Endothelial cell of umbilical vein (primary cell): ENCODE data around the gene COMMD7. TPM values are rescaled to one million over a fixed set of nuclear protein-coding genes. Genes with fewer than 3 reads are reported as not detected.

Source experiments
- BruUV-seq: library from RNA; stranded (reverse); fragments of 400-500 nt; replicated peaks from 2 replicates; lab custom pipeline; 2021; lab: Mats Ljungman, UMichigan
- CTCF ChIA-PET: fragments of 300-600, 350-600 bp; sonication (Branson Sonifier 250); formaldehyde crosslinking; loops from one replicate; lab custom pipeline; 2021; ENCODE audit warnings: antibody characterized with exemption, inconsistent platforms; lab: Charles Lee
- POLR2A ChIA-PET: fragments of 300-600, 350-600 bp; sonication (Branson Sonifier 250); formaldehyde crosslinking; loops from one replicate; lab custom pipeline; 2021; ENCODE audit warnings: antibody characterized with exemption, inconsistent platforms; lab: Charles Lee
- DNase-seq: peaks from one replicate; pipeline ENCODE4 v3.0.0-alpha.2; 2011; ENCODE audit warnings: low read depth, low spot score
- FAIRE-seq: peaks from 2 replicates; lab custom pipeline; 2011; peaks lifted over from hg19 to GRCh38; lab: Jason Lieb, UNC
- H2AFZ ChIP-seq: 2 replicates; pipeline ENCODE4 v1.6.0; 2012; ENCODE audit warnings: low read depth, low read length, control low read depth, inconsistent platforms
- H3K27ac ChIP-seq: 2 replicates; pipeline ENCODE4 v1.5.1; 2011; ENCODE audit warnings: low read depth, mild to moderate bottlenecking, control low read depth, low read length, moderate library complexity; ENCODE audit not compliant: insufficient read depth
- H3K27me3 ChIP-seq, 2 experiments: 2 replicates each; pipeline versions ENCODE4 v1.6.0 to v1.6.1; 2011; ENCODE audit warnings: low read length in 2 of 2, mixed read lengths in 1 of 2; ENCODE audit not compliant: control insufficient read depth in 2 of 2, insufficient read depth in 2 of 2
- H3K36me3 ChIP-seq, 2 experiments: 2 replicates in 1 of 2; 3 replicates in 1 of 2; pipeline ENCODE4 v1.5.1; 2011; ENCODE audit warnings: low read length in 2 of 2, mild to moderate bottlenecking in 1 of 2, moderate library complexity in 1 of 2; ENCODE audit not compliant: control insufficient read depth in 2 of 2, insufficient read depth in 2 of 2; ENCODE audit errors: extremely low read depth in 1 of 2
- H3K4me1 ChIP-seq: 3 replicates; pipeline ENCODE4 v1.5.1; 2011; ENCODE audit warnings: mild to moderate bottlenecking, low read length; ENCODE audit not compliant: control insufficient read depth, insufficient read depth; ENCODE audit errors: extremely low read depth
- H3K4me2 ChIP-seq: 2 replicates; pipeline ENCODE4 v1.6.1; 2011; ENCODE audit warnings: low read length, control low read depth, mixed read lengths; ENCODE audit not compliant: insufficient read depth
- H3K4me3 ChIP-seq, 3 experiments: fragments of 200-600 bp in 1 of 3; sonication (generic), shearing (Covaris generic) in 1 of 3; replicated peaks in 1 of 3; 2 replicates each; pipeline ENCODE4 v1.5.1; 2011 to 2016; ENCODE audit warnings: control low read depth in 3 of 3, low read length in 3 of 3, mild to moderate bottlenecking in 2 of 3, inconsistent platforms in 1 of 3, low read depth in 1 of 3, moderate library complexity in 1 of 3; ENCODE audit not compliant: insufficient read depth in 1 of 3
- H3K79me2 ChIP-seq: 2 replicates; pipeline ENCODE4 v1.6.0; 2012; ENCODE audit warnings: low read length, inconsistent platforms; ENCODE audit not compliant: control insufficient read depth, insufficient read depth
- H3K9ac ChIP-seq: replicated peaks from 2 replicates; pipeline ENCODE3; 2011; ENCODE audit warnings: low read length, control low read depth; ENCODE audit not compliant: insufficient read depth; ENCODE audit errors: extremely low read depth
- H3K9me1 ChIP-seq: replicated peaks from 3 replicates; pipeline ENCODE4 v1.6.0; 2011; ENCODE audit warnings: mild to moderate bottlenecking, low read length; ENCODE audit not compliant: control insufficient read depth, insufficient read depth; ENCODE audit errors: extremely low read depth
- H3K9me3 ChIP-seq: replicated peaks from 2 replicates; pipeline ENCODE4 v1.5.1; 2012; ENCODE audit warnings: low read length, inconsistent platforms; ENCODE audit not compliant: control insufficient read depth, insufficient read depth
- H4K20me1 ChIP-seq: replicated peaks from 2 replicates; pipeline ENCODE3; 2011; ENCODE audit warnings: mild to moderate bottlenecking, low read length; ENCODE audit not compliant: control insufficient read depth, insufficient read depth; ENCODE audit errors: extremely low read depth
- CTCF ChIP-seq, 2 donors: IDR thresholded peaks; 1 replicate in 1 of 2; 2 replicates in 1 of 2; pipeline ENCODE4 v1.5.1; 2011; ENCODE audit warnings: low read length in 2 of 2, mild to moderate bottlenecking in 2 of 2, moderate library complexity in 2 of 2, control low read depth in 1 of 2, inconsistent platforms in 1 of 2, low read depth in 1 of 2; ENCODE audit not compliant: insufficient read depth in 1 of 2; ENCODE audit errors: extremely low read depth in 1 of 2
- EZH2 ChIP-seq: IDR thresholded peaks from 2 replicates; pipeline ENCODE4 v1.6.1; 2012; ENCODE audit warnings: borderline replicate concordance, low read depth, mild to moderate bottlenecking, moderate library complexity, low read length, inconsistent platforms; ENCODE audit not compliant: severe bottlenecking
- FOS ChIP-seq: IDR thresholded peaks from 2 replicates; pipeline ENCODE4 v1.6.1; 2011; ENCODE audit warnings: mild to moderate bottlenecking, low read length, moderate library complexity, borderline replicate concordance; ENCODE audit not compliant: insufficient read depth
- GATA2 ChIP-seq: IDR thresholded peaks from 2 replicates; pipeline ENCODE4 v1.7.0; 2011; ENCODE audit warnings: low read depth, mild to moderate bottlenecking, moderate library complexity, mixed read lengths, low read length; ENCODE audit not compliant: insufficient read length, insufficient read depth
- JUN ChIP-seq: IDR thresholded peaks from 2 replicates; pipeline ENCODE4 v1.6.1; 2011; ENCODE audit warnings: borderline replicate concordance, low read depth; ENCODE audit not compliant: insufficient read length, insufficient read depth
- MAX ChIP-seq: IDR thresholded peaks from 2 replicates; pipeline ENCODE4 v1.6.1; 2011; ENCODE audit not compliant: insufficient read depth, insufficient read length
- MYC ChIP-seq: IDR thresholded peaks from one replicate; pipeline ENCODE4 v1.6.1; 2011; ENCODE audit warnings: mild to moderate bottlenecking, low read depth, low read length
- POLR2A ChIP-seq: IDR thresholded peaks from 2 replicates; pipeline ENCODE4 v1.6.1; 2012; ENCODE audit warnings: low read depth, mild to moderate bottlenecking, control low read depth, low read length
- POLR2AphosphoS5 ChIP-seq: IDR thresholded peaks from 2 replicates; pipeline ENCODE4 v1.6.1; 2012; ENCODE audit warnings: low read depth, mild to moderate bottlenecking, control low read depth, low read length, moderate library complexity; ENCODE audit not compliant: insufficient read depth
- dilution Hi-C: fragments of 300-500 bp; cut with MboI; formaldehyde crosslinking; loops from one replicate; pipeline ENCODE4 v1.15.0; 2019; ENCODE audit warnings: low sequenced_read_pairs; ENCODE audit not compliant: extremely low pct_ligation_motif_present
- intact Hi-C: fragments of 100-400 bp; cut with micrococcal nuclease; formaldehyde crosslinking; loops from one replicate; pipeline ENCODE4 v1.10.0; 2022
- polyA plus RNA-seq, 4 experiments: library from polyadenylated mRNA; depleted of rRNA in 3 of 4; stranded (reverse) in 3 of 4; unstranded in 1 of 4; fragments of >200 nt; gene quantifications; 2 replicates each; pipeline versions ENCODE4 v1.2.1 to v1.2.3, GENCODE V29; 2011 to 2012; ENCODE audit warnings: missing spikeins in 1 of 4
- total RNA-seq: library from RNA; stranded (reverse); gene quantifications from 2 replicates; pipeline ENCODE4 v1.2.3, GENCODE V29; 2021

COMMD7 gene
- total and polyA plus RNA-seq, 2 donors (not counting 3 experiments of a cell fraction or from before 2014, with no cell fraction given) = 58.8 to 72.9 TPM

GRCh38 chr20:32742322-32743236 is 688 bp downstream of the COMMD7 start:
- H3K36me3 ChIP-seq = no peaks in the 10 kb centered on the region
- dilution Hi-C loops (no loop called here), intact Hi-C loops (loop anchor here (1.0 to 5.0 kb wide), 2 partner anchors 20 to 35 kb away; partner anchors contain the start of gene DNMT3B)
- peaks cover 18% of the 10 kb centered on the region for H3K4me1 ChIP-seq
- no peaks in the 10 kb centered on the region for H3K27me3 ChIP-seq
- peak overlapping the region; percentile 81 for H3K27ac ChIP-seq
- H3K9ac ChIP-seq = peak overlapping the region; percentile 83
- no peak for FAIRE-seq
- H3K9me1 ChIP-seq = no peaks in the 10 kb centered on the region
- no peaks in the 10 kb centered on the region for H3K9me3 ChIP-seq
- peak overlapping the region; percentile 100 for H2AFZ ChIP-seq
- TSS peak; percentile 16 for BruUV-seq
- no peak for TF ChIP-seq EZH2
- TF ChIP-seq POLR2A = no peak
- no peak for TF ChIP-seq MAX
- no peak for TF ChIP-seq JUN
- TF ChIP-seq FOS = no peak
- TF ChIP-seq GATA2 = no peak
- TF ChIP-seq POLR2AphosphoS5 = no peak
- no peak for TF ChIP-seq MYC
- TF ChIP-seq CTCF (IDR thresholded peaks at IDR 0.05; ENCODE audit: extremely low read depth in 1 of 2, insufficient read depth in 1 of 2, low read depth in 1 of 2, low read length in 2 of 2) = no peak
- POLR2A ChIA-PET = interaction anchor here (0.8 kb wide), 1 partner anchor 21 kb away, joined by 5 read pairs; no protein-coding TSS in a partner anchor
- CTCF ChIA-PET = interaction anchor here (1.5 to 3.0 kb wide), 3 partner anchors 20 to 35 kb away, joined by 7 to 22 read pairs (median 9); partner anchors contain the start of gene DNMT3B
- no peak for DNase-seq
- H3K79me2 ChIP-seq = peaks cover 29% of the 10 kb centered on the region
- H4K20me1 ChIP-seq = no peaks in the 10 kb centered on the region
- H3K4me3 ChIP-seq = peak overlapping the region; percentile 73 to 90 (median 87)
- H3K4me2 ChIP-seq = peak overlapping the region; percentile 76
